AG04450 (cell line): ENCODE results near the gene TMEM131L. TPM values are rescaled to one million over a fixed set of nuclear protein-coding genes. Genes with fewer than 3 reads are reported as not detected.

Experiments
- CTCF ChIA-PET: fragments of 300-600, 350-600 bp; formaldehyde crosslinking; extraction: SDS; loops from one replicate; lab custom pipeline; 2022; ENCODE audit warnings: antibody characterized with exemption, inconsistent platforms; lab: Charles Lee
- POLR2A ChIA-PET: fragments of 350-600 bp; formaldehyde crosslinking; extraction: SDS; loops from one replicate; lab custom pipeline; 2021; ENCODE audit warnings: antibody characterized with exemption, inconsistent platforms; lab: Yijun Ruan, JAX
- DNase-seq: peaks from one replicate; pipeline ENCODE4 v3.0.0-alpha.2; 2011; ENCODE audit warnings: low read depth, low spot score
- H3K27ac ChIP-seq: one replicate; pipeline ENCODE4 v1.5.1; 2012; ENCODE audit warnings: low read depth, low read length, control low read depth
- H3K27me3 ChIP-seq: one replicate; pipeline ENCODE4 v1.6.0; 2012; ENCODE audit warnings: low read length; ENCODE audit not compliant: control insufficient read depth, insufficient read depth
- H3K4me3 ChIP-seq: 2 replicates; pipeline ENCODE4 v1.5.1; 2011; ENCODE audit warnings: mild to moderate bottlenecking, low read depth, low read length, control low read depth
- H3K9me3 ChIP-seq: 2 replicates; pipeline ENCODE4 v1.5.1; 2012; ENCODE audit warnings: low read length; ENCODE audit not compliant: control insufficient read depth, insufficient read depth
- CTCF ChIP-seq: IDR thresholded peaks from 2 replicates; pipeline ENCODE4 v1.5.1; 2011; ENCODE audit warnings: low read depth, low read length, control low read depth, inconsistent platforms
- polyA plus RNA-seq: library from polyadenylated mRNA; depleted of rRNA; stranded (reverse); fragments of >200 nt; gene quantifications from 2 replicates; pipeline ENCODE4 v1.2.3, GENCODE V29; 2011

Gene TMEM131L
- polyA plus RNA-seq, 1 experiment, result 15.5 TPM

GRCh38 chr4:153638011-153638410 is 171.9 kb downstream of the TMEM131L start:
- H3K27ac ChIP-seq, result no peak overlapping the region
- no peak for TF ChIP-seq CTCF
- DNase-seq, result no peak
- no peak overlapping the region for H3K4me3 ChIP-seq
- CTCF ChIA-PET, result no interaction called here
- H3K27me3 ChIP-seq, result no peaks in the 10 kb centered on the region
- no peaks in the 10 kb centered on the region for H3K9me3 ChIP-seq
- POLR2A ChIA-PET, result no interaction called here

GRCh38 chr4:153638999-153639398 is 172.8 kb downstream of the TMEM131L start:
- Histone ChIP-seq H3K27me3 (no peaks in the 10 kb centered on the region), H3K4me3 (no peak overlapping the region), H3K27ac (no peak overlapping the region), H3K9me3 (no peaks in the 10 kb centered on the region)
- CTCF ChIA-PET, result interaction anchor here (0.7 to 1.0 kb wide), 2 partner anchors 53 to 294 kb away, joined by 3 to 7 read pairs; partner anchors contain the start of gene MND1
- TF ChIP-seq CTCF, result no peak
- POLR2A ChIA-PET, result no interaction called here
- DNase-seq, result no peak

GRCh38 chr4:153639833-153640802 is 174.0 kb downstream of the TMEM131L start:
- no peak for TF ChIP-seq CTCF
- H3K27me3 ChIP-seq, result no peaks in the 10 kb centered on the region
- ChIA-PET POLR2A (no interaction called here), CTCF (interaction anchor here (1.0 kb wide), 1 partner anchor 295 kb away, joined by 3 read pairs; the partner anchor contains the start of gene MND1)
- DNase-seq, result no peak
- no peak overlapping the region for H3K27ac ChIP-seq
- H3K9me3 ChIP-seq, result peaks cover under 1% of the 10 kb centered on the region; the same call in 1 of the 2 replicates
- no peak overlapping the region for H3K4me3 ChIP-seq

GRCh38 chr4:153641532-153641931 is 175.4 kb downstream of the TMEM131L start:
- Histone ChIP-seq H3K9me3 (peaks cover 3% of the 10 kb centered on the region; the same call in 1 of the 2 replicates), H3K4me3 (no peak overlapping the region), H3K27ac (no peak overlapping the region), H3K27me3 (no peaks in the 10 kb centered on the region)
- CTCF ChIA-PET, result no interaction called here
- POLR2A ChIA-PET, result no interaction called here
- DNase-seq, result no peak
- no peak for TF ChIP-seq CTCF
